Hepatic stellate cell (primary cell): ENCODE data around the gene ARMS2.

Experiments
- DNase-seq: peaks from one replicate; pipeline ENCODE4 v3.0.0; 2011; ENCODE audit warnings: low spot score

Gene ARMS2

GRCh38 chr10:122454603-122455080, at the start of gene ARMS2:
Gene ARMS2, plus strand, starts transcription at chr10:122454653. Its CDS starts 75 bp downstream, at chr10:122454728.
- DNase-seq: no peak

GRCh38 chr10:122407375-122408125, 46.9 kb upstream of the ARMS2 start:
- no peak for DNase-seq

- DNase-seq: no peak
These were observed 41.1 kb upstream of the ARMS2 start for GRCh38 chr10:122413327-122413726.

GRCh38 chr10:122417667-122418066, 36.8 kb upstream of the ARMS2 start:
- no peak for DNase-seq

GRCh38 chr10:122419016-122419415, 35.4 kb upstream of the ARMS2 start:
- no peak for DNase-seq

- DNase-seq: no peak
These were observed 34.4 kb upstream of the ARMS2 start for GRCh38 chr10:122419876-122420623.

- DNase-seq: no peak
These were observed 33.8 kb upstream of the ARMS2 start for GRCh38 chr10:122420624-122421007.

- DNase-seq: no peak
These were observed 33.3 kb upstream of the ARMS2 start for GRCh38 chr10:122421054-122421625.

GRCh38 chr10:122421742-122422141, 32.7 kb upstream of the ARMS2 start:
- DNase-seq: no peak

- no peak for DNase-seq
These were observed 32.0 kb upstream of the ARMS2 start for GRCh38 chr10:122422266-122422989.

GRCh38 chr10:122424059-122424458, 30.4 kb upstream of the ARMS2 start:
- no peak for DNase-seq

- no peak for DNase-seq
These were observed 27.6 kb upstream of the ARMS2 start for GRCh38 chr10:122426829-122427228.

- DNase-seq: no peak
These were observed 27.2 kb upstream of the ARMS2 start for GRCh38 chr10:122427280-122427679.

GRCh38 chr10:122435212-122435827, 19.1 kb upstream of the ARMS2 start:
- no peak for DNase-seq

- no peak for DNase-seq
These were observed 12.5 kb upstream of the ARMS2 start for GRCh38 chr10:122441961-122442360.

- no peak for DNase-seq
These were observed 9.0 kb upstream of the ARMS2 start for GRCh38 chr10:122445469-122445868.

- DNase-seq: no peak
These were observed 8.5 kb upstream of the ARMS2 start for GRCh38 chr10:122445904-122446303.

GRCh38 chr10:122446668-122447423, 7.6 kb upstream of the ARMS2 start:
- no peak for DNase-seq

- no peak for DNase-seq
These were observed 5.9 kb upstream of the ARMS2 start for GRCh38 chr10:122448600-122448999.

- DNase-seq: no peak
These were observed 5.3 kb upstream of the ARMS2 start for GRCh38 chr10:122449153-122449552.

- DNase-seq: no peak
These were observed 4.0 kb upstream of the ARMS2 start for GRCh38 chr10:122450353-122450990.
